Epithelial cell of proximal tubule (primary cell): ENCODE results near the gene FHIT. TPM values are rescaled to one million over a fixed set of nuclear protein-coding genes. Genes with fewer than 3 reads are reported as not detected.

Experiments used
- DNase-seq: peaks from one replicate; pipeline ENCODE4 v3.0.0-alpha.2; 2011; ENCODE audit warnings: low read depth
- H3K4me3 ChIP-seq: 2 replicates; pipeline ENCODE4 v1.5.1; 2011; ENCODE audit warnings: low read depth, mild to moderate bottlenecking, low read length
- total RNA-seq: library from RNA; depleted of rRNA; stranded (reverse); fragments of >200 nt; gene quantifications from 2 replicates; pipeline ENCODE4 v1.2.3, GENCODE V29; 2015
- TF ChIP-seq, protein P1 (sequence below): conservative IDR thresholded peaks from 2 replicates; pipeline ENCODE4 v1.5.1; 2012; ENCODE audit warnings: low read depth, mild to moderate bottlenecking, low read length

Gene FHIT
- total RNA-seq, 1 donor from 2014 or later, result 3.7 TPM

DNA sequence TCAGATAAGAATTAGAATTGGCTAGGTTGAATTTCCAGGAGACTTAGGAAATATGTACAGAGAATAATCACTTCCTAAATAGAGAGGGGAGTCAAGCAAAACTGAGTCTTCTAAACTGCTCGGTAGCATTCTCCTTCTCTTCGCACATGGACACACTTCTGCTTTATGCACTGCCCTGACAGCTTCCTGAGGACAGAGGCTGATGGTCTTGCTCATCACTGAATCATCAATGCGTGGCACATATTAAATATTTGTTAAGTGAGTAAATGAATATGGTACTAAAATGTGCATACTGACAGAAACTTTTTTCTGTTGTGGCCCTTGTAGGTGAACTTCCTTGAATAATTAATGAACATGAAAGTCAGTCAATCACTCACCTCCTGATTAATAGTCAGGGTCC, 315.5 kb downstream of the FHIT start:
- DNase-seq, result no peak
- TF ChIP-seq, protein P1, sequence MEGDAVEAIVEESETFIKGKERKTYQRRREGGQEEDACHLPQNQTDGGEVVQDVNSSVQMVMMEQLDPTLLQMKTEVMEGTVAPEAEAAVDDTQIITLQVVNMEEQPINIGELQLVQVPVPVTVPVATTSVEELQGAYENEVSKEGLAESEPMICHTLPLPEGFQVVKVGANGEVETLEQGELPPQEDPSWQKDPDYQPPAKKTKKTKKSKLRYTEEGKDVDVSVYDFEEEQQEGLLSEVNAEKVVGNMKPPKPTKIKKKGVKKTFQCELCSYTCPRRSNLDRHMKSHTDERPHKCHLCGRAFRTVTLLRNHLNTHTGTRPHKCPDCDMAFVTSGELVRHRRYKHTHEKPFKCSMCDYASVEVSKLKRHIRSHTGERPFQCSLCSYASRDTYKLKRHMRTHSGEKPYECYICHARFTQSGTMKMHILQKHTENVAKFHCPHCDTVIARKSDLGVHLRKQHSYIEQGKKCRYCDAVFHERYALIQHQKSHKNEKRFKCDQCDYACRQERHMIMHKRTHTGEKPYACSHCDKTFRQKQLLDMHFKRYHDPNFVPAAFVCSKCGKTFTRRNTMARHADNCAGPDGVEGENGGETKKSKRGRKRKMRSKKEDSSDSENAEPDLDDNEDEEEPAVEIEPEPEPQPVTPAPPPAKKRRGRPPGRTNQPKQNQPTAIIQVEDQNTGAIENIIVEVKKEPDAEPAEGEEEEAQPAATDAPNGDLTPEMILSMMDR, result no peak
- H3K4me3 ChIP-seq, result no peak overlapping the region

DNA sequence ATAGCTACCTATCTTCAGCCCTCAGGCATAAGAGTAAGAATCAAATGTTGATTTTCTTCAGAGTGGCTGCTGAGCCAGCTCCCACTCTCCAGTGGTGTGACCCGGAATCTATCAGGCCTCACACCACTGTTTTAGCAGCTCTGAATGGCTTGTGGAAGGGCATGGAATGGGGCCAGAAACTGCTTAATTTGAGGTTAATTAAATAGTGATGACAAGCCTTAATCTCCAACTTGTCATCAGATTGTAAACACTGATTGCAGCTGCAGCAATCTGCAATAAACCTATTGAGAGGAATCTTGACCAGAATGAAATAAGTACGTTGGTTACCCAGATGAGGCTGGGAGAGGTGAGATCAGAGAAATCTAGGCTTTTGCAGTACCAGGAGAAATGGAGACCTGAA, 317.4 kb downstream of the FHIT start:
- no peak for DNase-seq
- TF ChIP-seq, protein P1, result no peak

DNA sequence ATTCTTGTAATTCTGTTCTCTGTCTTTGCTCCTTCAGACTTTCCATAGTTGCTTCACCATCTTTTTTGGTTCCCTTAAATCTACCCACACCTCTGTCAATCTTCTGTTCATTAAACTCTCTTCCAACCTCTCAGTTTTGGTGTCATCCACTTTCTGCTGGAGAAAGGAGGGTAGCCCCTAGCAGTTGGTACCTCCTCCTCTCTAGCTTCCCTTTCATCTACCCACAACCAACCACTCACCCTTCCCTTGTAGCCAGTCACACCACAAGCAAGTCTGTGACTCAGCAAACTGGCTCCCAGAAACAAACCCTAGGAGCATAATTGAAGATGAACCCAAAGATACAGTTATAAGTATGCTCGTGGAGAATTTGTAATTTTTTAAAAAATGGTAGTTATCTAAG, 318.6 kb downstream of the FHIT start:
- DNase-seq, result no peak

More for the DNA sequence above, 317.4 kb downstream of the FHIT start:
- H3K4me3 ChIP-seq, result no peak overlapping the region

DNA sequence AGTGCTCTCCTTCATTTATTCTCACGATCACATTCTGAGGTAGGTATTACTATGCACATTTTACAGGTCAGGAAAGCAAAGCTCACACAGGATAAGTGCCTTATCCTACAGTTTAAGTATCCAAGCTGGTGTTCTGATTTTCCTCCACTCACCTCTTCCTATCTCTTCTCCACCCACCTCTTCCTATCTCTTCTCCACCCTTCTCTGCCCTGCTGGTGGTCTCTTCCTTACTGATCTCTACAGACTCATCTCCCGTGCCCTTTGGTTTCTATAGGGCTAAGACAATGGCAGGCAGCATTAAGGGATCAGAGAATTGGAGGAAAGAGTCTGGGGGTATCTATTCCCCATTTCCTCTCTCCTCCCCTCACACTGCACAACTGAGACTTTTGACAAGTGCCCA, 319.1 kb downstream of the FHIT start:
- H3K4me3 ChIP-seq, result no peak overlapping the region
- DNase-seq, result no peak
- TF ChIP-seq, protein P1, result no peak

More for the DNA sequence above, 318.6 kb downstream of the FHIT start:
- TF ChIP-seq, protein P1, result no peak
- H3K4me3 ChIP-seq, result no peak overlapping the region

DNA sequence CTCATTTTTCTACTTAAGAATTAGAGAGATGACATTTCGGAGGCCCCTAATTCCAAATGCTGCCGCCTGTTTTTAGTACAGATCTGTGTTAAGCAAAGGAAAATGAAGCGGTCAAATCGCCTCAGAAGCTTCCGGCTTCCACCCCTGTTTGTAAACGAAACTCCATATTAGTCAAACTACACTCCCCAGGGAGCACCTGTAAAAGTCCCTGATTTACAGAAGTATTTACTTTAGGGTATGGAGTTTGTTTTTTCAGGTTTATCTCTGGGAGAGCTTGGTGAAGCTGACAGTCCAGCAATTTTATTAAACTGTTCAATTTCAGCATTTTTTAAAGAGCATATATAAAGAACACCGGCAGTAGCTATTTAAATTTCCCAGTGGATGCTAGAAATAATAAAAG, 319.8 kb downstream of the FHIT start:
- TF ChIP-seq, protein P1, result no peak
- no peak for DNase-seq
- no peak overlapping the region for H3K4me3 ChIP-seq

DNA sequence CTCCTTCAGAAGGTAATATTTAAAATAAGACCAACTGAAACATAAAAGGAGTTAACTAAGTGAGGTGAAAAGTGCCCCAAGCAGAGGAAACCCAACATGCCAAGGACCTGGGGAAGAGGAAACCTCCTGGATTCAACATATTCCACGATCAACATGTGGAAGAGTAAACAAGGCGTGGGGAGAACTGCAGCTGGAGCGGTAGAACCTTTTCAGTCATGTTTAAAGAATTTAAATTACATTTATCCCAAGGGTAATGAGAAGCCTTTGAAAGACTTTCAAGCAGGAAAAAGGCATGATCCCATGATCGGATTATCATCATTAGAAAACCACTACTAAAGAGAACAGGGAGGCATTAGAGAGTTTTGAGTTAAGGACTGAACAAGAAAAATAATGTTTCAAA, 330.7 kb downstream of the FHIT start:
- TF ChIP-seq, protein P1, result no peak
- no peak overlapping the region for H3K4me3 ChIP-seq

DNA sequence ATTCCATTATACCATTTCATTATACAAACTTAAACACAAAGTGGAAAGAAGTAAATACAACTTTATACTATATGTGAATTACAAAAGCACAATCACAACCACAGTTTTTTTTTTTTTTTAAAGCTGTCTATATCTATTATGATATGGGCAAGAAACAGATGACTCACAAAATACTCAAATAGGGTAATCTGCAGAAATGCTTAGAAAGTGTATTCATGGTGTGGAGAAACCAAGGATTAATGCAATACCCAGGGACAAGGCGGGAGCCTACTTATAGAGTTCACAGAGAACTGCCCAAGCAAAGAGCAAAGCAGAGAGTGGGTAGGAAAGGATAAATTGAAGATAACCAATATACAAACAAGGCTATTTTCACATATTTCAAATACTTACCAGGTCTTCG, 332.0 kb downstream of the FHIT start:
- H3K4me3 ChIP-seq, result no peak overlapping the region
- TF ChIP-seq, protein P1, result no peak
- no peak for DNase-seq

More for the DNA sequence above, 330.7 kb downstream of the FHIT start:
- no peak for DNase-seq
